ENCODE data around the gene PRCP.
"Not testable (repeated sequence)": the region's sequence is repeated elsewhere in the genome, so short reads cannot be mapped to it uniquely, and the experiment has no call there.

GRCh38 chr11:82920227-82920626 is 20.0 kb upstream of the PRCP start:
- not testable (repeated sequence) for TF ChIP-seq CTCF (IDR thresholded peaks at IDR 0.05; ENCODE audit: low read depth, low read length, missing input control); MAX (IDR thresholded peaks at IDR 0.05); JUND (IDR thresholded peaks at IDR 0.05); EGR1 (IDR thresholded peaks at IDR 0.05; ENCODE audit: low read depth in 2 of 2); HNF4A (conservative IDR thresholded peaks at IDR 0.05); GABPA (IDR thresholded peaks at IDR 0.05 in 1 of 2, conservative IDR thresholded peaks at IDR 0.05 in 1 of 2); SP1 (IDR thresholded peaks at IDR 0.05); TAF1 (conservative IDR thresholded peaks at IDR 0.05); ATF3 (IDR thresholded peaks at IDR 0.05); REST (IDR thresholded peaks at IDR 0.05); RAD21 (IDR thresholded peaks at IDR 0.05); ZBTB33 (IDR thresholded peaks at IDR 0.05); YY1 (IDR thresholded peaks at IDR 0.05); RXRA (IDR thresholded peaks at IDR 0.05)
